Upper lobe of left lung (tissue), 4 donors: Measurements from ENCODE around the gene USP28.

ENCODE experiments used
- CTCF ChIP-seq, 6 experiments: fragments of 450-650 bp in 4 of 6; fragments of 200-600 bp in 2 of 6; sonication (generic) in 2 of 6; IDR thresholded peaks; one replicate each; pipeline ENCODE4 v1.5.1; 2016 to 2019; ENCODE audit warnings: antibody characterized with exemption in 6 of 6
- EP300 ChIP-seq, 4 donors: sonication (generic); formaldehyde crosslinking; IDR thresholded peaks; one replicate each; pipeline ENCODE4 v1.5.1; 2017; ENCODE audit warnings: antibody characterized with exemption in 4 of 4, control low read depth in 2 of 4
- POLR2A ChIP-seq, 4 donors: fragments of 450-650 bp; IDR thresholded peaks; one replicate each; pipeline ENCODE4 v1.5.1; 2016 to 2017; ENCODE audit warnings: antibody characterized with exemption in 4 of 4, mild to moderate bottlenecking in 2 of 4
- POLR2AphosphoS5 ChIP-seq, 2 donors: sonication (generic); formaldehyde crosslinking; IDR thresholded peaks; one replicate each; pipeline ENCODE4 v1.5.1; 2017; ENCODE audit warnings: antibody characterized with exemption in 2 of 2

DNA sequence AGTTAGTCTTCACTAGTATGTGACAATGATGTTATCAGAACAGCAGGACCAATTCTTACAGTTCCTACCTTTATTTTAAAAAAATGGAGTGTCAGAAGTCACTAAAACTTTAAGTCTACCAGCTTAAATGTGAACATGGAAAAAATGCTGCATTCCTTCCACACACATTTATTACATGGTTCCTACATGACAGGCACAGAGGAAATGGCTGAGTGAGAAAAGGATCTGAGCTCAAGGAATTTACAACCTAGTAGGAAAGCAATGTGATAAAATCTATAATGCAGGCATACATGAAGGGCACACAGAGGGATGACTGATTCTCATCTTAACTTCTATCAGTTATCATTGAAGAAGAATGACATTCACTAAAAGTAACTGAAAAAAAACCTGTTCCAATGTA is 72.8 kb downstream of the USP28 start:
- no peak for TF ChIP-seq CTCF (IDR thresholded peaks at IDR 0.05)
- no peak for TF ChIP-seq POLR2A (IDR thresholded peaks at IDR 0.05)
- TF ChIP-seq POLR2AphosphoS5 (IDR thresholded peaks at IDR 0.05), result no peak
- no peak for TF ChIP-seq EP300 (IDR thresholded peaks at IDR 0.05)
